ENCODE data around the gene LGALS7.
"Not testable (repeated sequence)": the region's sequence is repeated elsewhere in the genome, so short reads cannot be mapped to it uniquely, and the experiment has no call there.

Gene LGALS7

DNA sequence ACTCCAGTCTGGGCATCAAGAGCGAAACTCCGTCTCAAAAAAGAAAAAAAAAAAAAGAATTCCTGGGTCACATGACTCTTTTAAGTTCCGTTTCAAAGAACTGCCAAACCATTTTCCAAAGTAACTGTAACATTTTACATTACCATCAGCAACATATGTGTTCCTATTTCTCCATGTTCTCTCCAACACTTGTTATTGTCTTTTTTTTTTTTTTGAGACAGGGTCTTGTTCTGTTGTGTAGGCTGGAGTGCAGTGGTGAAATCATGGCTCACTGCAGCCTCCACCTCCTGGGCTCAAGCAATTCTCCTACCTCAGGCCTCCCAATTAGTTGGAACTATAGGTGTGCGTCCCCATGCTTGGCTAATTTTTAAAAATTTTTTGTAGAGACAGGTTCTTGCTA is 22.2 kb upstream of the LGALS7 start:
- TF ChIP-seq, protein P1, sequence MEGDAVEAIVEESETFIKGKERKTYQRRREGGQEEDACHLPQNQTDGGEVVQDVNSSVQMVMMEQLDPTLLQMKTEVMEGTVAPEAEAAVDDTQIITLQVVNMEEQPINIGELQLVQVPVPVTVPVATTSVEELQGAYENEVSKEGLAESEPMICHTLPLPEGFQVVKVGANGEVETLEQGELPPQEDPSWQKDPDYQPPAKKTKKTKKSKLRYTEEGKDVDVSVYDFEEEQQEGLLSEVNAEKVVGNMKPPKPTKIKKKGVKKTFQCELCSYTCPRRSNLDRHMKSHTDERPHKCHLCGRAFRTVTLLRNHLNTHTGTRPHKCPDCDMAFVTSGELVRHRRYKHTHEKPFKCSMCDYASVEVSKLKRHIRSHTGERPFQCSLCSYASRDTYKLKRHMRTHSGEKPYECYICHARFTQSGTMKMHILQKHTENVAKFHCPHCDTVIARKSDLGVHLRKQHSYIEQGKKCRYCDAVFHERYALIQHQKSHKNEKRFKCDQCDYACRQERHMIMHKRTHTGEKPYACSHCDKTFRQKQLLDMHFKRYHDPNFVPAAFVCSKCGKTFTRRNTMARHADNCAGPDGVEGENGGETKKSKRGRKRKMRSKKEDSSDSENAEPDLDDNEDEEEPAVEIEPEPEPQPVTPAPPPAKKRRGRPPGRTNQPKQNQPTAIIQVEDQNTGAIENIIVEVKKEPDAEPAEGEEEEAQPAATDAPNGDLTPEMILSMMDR (IDR thresholded peaks at IDR 0.05) = no peak
- no peak for DNase-seq (ENCODE audit: low spot score)
- no peak overlapping the region for H3K27ac ChIP-seq
- no peak overlapping the region for H3K4me3 ChIP-seq

DNA sequence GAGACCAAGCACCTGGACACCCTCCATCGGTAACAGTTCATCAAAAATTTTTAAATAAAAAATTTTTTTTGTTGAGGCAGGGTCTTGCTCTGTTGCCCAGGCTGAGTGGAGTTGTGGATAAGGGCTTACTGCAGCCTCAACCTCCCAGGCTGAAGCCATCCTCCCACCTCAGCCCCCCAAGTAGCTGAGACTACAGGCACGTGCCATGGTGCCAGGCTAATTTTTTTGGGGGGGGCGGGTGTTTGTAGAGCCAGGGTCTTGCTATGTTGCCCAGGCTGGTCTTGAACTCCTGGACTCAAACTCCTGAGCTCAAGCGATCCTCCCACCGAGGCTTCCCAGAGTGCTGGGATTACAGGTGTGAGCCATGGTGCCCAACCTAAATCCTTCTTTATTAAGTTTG is 20.4 kb upstream of the LGALS7 start:
- Histone ChIP-seq H3K27ac (no peak overlapping the region), H3K4me3 (no peak overlapping the region)
- no peak for DNase-seq (ENCODE audit: low spot score)
- TF ChIP-seq, protein P1 (IDR thresholded peaks at IDR 0.05) = no peak

DNA sequence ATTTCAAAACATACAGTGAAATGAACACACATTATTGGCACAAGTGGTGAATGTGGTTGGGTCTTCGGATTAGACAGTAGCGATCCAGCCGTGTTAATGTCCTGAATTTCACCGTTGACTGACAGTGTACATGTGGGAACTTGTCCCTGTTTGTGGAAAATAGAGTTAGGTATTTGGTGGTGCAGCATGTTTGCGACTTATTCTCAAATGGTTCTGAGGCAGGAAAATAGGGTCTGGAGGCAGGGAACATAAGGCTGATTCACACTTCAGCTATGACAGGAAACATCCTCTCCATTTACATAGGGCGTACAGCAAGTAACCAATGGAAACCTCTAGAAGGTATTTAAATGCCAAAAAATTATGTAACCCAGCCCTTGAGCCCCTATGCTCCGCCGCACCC is 19.9 kb upstream of the LGALS7 start:
- TF ChIP-seq, protein P1 (IDR thresholded peaks at IDR 0.05) = no peak
- no peak overlapping the region for H3K4me3 ChIP-seq
- H3K27ac ChIP-seq = no peak overlapping the region
- no peak for DNase-seq (ENCODE audit: low spot score)

DNA sequence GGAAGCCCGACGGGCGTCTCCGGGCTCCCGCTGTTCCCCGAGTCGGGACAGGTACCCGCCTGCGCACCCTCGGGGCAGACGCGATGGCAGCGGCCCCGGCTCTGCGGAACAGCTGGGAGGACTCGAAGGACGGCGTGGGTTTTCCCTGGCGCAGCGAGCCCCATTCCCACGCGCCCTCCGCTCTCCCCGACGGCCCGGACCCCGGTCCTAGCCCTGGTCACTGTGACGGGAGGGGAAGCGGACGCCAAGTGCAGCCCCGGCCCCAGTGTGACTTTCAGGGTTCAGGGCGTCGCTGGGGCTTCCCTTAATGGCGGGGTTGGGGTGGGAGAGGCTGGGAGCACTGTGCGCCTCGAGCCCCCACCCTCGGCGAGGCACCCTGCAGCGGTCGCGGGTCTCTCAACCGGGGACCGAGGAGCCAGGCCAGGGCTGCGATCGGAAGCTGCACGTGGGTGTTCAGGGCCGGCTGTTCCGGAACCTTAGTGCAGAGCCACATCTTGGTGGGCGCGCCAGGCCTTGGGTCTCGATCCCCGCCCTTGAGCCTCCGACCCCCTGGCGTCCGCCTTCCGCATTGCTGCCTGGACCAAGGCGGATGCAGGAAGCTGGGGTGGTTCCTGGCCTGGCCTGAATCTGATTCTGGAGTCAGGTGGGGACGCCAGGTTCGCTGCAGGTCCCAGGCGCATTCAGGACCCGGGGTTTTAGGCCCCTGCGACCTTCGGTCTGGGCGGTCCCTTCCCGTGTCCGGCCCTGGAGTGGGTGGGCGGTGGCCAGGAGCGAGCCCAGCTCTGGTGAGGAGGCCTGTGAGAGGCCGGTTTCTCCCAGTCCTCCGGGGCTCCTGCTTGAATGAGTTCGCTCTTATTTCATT is 19.2 kb upstream of the LGALS7 start:
- TF ChIP-seq, protein P1 (IDR thresholded peaks at IDR 0.05) = no peak
- DNase-seq (ENCODE audit: low spot score) = no peak
- H3K4me3 ChIP-seq = peak overlapping the region; percentile 64
- H3K27ac ChIP-seq = peak overlapping the region in 1 of 2 donors; percentile 13

DNA sequence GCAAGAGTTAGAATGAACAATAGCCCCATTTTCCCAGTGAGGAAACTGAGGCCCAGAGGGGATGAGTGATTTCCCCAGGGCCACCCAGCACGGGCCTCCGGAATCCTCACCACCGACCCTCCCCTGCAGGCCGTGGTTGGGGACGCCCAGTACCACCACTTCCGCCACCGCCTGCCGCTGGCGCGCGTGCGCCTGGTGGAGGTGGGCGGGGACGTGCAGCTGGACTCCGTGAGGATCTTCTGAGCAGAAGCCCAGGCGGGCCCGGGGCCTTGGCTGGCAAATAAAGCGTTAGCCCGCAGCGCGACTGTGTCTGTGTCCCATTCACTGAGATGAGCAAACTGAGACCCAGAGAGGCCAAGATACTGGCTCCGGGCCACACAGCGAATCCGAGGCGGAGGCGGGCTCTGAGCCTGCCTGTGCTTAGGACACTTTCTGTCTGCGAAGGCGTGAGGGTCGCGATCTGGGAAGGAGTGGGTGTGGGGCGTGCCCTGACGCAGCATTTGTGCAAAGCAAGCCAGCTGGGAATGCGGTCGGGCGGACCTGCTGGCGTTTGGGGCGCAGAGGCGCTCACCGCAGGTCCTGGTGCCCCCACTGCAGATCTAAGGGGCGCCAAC is 18.2 kb upstream of the LGALS7 start:
- DNase-seq (ENCODE audit: low spot score); H3K27ac ChIP-seq: not testable (repeated sequence)
- H3K4me3 ChIP-seq = peak overlapping the region; percentile 49

DNA sequence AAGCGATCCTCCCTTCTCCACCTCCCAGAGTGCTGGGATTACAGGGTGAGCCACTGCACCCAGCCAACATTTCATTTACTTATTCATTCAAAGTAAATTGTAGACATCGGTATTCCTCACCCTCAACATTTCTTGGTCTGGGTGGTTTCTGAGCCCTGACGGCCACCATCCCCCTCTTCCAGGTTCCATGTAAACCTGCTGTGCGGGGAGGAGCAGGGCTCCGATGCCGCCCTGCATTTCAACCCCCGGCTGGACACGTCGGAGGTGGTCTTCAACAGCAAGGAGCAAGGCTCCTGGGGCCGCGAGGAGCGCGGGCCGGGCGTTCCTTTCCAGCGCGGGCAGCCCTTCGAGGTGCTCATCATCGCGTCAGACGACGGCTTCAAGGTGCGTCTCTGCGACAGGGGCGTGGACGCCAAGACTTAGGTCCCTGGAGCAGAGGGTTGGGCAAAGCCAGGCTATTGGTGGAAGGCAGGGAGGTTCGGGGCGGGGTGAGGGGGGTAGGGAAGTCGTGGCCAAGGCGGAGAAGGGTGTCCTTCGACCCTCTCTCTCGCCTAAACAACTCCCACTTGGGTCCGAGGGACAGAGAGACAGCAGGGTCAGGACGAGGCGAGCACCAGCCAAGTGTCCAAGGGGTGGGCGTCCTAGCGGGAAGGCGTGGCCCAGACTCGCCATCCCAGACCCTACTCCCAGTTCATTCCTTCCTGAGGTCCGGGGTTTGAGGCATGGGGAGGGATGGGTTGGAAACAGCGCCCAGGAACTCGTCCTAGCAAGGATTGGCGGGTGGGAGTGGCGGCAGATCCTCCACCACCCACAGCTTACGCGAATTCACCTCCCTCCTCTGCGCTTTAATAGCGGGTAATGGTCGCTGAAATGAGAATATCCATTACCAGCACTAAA is 17.4 kb upstream of the LGALS7 start:
- peak overlapping the region; percentile 49 for H3K4me3 ChIP-seq
- not testable (repeated sequence) for DNase-seq (ENCODE audit: low spot score); H3K27ac ChIP-seq

DNA sequence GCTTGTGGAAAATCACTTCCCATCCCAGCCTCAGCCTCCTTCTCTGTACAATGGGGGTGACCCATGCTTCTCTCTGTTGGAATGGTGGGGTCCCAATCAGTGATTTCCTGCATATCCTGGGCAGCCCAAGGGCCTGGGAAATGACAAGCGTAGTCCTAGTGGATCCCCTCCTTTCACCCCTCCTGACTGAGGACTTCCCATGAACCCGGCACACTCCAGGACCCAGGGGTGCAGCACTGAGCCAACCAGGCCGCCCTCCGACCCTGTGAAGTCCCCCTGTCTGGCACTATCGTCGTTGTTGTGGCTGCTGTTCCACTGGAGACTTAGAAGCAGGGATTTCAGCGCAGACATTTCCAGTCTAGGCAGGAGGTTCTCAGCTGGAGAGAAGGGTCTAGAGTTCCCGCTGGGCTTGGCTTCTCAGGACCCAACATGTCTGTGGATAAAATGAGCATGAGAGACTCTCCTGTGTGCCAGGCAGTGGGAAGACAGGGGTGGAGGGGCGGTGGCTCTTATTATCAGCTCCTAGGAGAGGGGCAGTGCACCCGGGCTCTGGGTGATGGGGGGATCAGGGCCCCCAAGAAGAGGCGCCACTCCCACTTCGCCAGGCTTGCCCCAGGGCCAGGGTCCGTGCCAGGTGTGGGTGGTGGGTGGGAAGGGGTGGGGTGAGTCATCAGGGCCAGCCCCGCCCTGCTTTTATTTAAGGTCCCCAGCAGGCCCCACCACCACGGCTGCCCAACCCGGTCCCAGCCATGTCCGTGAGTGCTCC is 15.3 kb upstream of the LGALS7 start, which contains the start of gene LGALS7B:
LGALS7B (plus strand) TSS at position 723 of the 766 bp plus-strand sequence; CDS start at position 750, 27 bp downstream.
- no peak for DNase-seq (ENCODE audit: low spot score)
- no peak within 1 kb of the TSS for H3K4me3 ChIP-seq
- H3K27ac ChIP-seq = no peak within 1 kb of the TSS
- TF ChIP-seq, protein P1 (IDR thresholded peaks at IDR 0.05) = no peak

Data from coronary artery (tissue), 2 donors.